GM13977 (cell line): ENCODE measurements around the gene SP9.

Experiments
- DNase-seq: peaks from one replicate; pipeline ENCODE4 v3.0.0; 2012; ENCODE audit warnings: low spot score
- in situ Hi-C: fragments of 300-500 bp; cut with MboI; formaldehyde crosslinking; loops from one replicate; pipeline ENCODE4 v1.12.0; 2022; ENCODE audit warnings: low sequenced_read_pairs, low pct_unique_long_range_greater_than_20kb, mixed read lengths, inconsistent platforms; ENCODE audit not compliant: unreplicated experiment
- TF ChIP-seq, protein P1 (sequence below): IDR thresholded peaks from 2 replicates; pipeline ENCODE4 v1.5.1; 2012; ENCODE audit warnings: mild to moderate bottlenecking, control low read depth; ENCODE audit not compliant: insufficient read depth; ENCODE audit errors: extremely low read depth, missing control alignments

SP9 gene

GRCh38 chr2:174385201-174385600, 50.4 kb downstream of the SP9 start:
- in situ Hi-C loops = no loop called here
- TF ChIP-seq, protein P1, sequence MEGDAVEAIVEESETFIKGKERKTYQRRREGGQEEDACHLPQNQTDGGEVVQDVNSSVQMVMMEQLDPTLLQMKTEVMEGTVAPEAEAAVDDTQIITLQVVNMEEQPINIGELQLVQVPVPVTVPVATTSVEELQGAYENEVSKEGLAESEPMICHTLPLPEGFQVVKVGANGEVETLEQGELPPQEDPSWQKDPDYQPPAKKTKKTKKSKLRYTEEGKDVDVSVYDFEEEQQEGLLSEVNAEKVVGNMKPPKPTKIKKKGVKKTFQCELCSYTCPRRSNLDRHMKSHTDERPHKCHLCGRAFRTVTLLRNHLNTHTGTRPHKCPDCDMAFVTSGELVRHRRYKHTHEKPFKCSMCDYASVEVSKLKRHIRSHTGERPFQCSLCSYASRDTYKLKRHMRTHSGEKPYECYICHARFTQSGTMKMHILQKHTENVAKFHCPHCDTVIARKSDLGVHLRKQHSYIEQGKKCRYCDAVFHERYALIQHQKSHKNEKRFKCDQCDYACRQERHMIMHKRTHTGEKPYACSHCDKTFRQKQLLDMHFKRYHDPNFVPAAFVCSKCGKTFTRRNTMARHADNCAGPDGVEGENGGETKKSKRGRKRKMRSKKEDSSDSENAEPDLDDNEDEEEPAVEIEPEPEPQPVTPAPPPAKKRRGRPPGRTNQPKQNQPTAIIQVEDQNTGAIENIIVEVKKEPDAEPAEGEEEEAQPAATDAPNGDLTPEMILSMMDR = no peak
- no peak for DNase-seq
